Testis (tissue), 2 donors: Measurements from ENCODE around the gene OBSCN.

Source experiments
- POLR2A ChIP-seq: fragments of 450-650 bp; IDR thresholded peaks from one replicate; pipeline ENCODE4 v1.6.1; 2017; ENCODE audit warnings: antibody characterized with exemption, mild to moderate bottlenecking, moderate library complexity
- TF ChIP-seq, protein P1 (sequence below), 3 experiments: fragments of 450-650 bp in 2 of 3; fragments of 200-600 bp in 1 of 3; sonication (generic) in 1 of 3; IDR thresholded peaks; one replicate each; pipeline ENCODE4 v1.5.1; 2016 to 2019; ENCODE audit warnings: antibody characterized with exemption in 3 of 3, mild to moderate bottlenecking in 2 of 3, moderate library complexity in 1 of 3

- TF ChIP-seq POLR2A = no peak
- TF ChIP-seq, protein P1, sequence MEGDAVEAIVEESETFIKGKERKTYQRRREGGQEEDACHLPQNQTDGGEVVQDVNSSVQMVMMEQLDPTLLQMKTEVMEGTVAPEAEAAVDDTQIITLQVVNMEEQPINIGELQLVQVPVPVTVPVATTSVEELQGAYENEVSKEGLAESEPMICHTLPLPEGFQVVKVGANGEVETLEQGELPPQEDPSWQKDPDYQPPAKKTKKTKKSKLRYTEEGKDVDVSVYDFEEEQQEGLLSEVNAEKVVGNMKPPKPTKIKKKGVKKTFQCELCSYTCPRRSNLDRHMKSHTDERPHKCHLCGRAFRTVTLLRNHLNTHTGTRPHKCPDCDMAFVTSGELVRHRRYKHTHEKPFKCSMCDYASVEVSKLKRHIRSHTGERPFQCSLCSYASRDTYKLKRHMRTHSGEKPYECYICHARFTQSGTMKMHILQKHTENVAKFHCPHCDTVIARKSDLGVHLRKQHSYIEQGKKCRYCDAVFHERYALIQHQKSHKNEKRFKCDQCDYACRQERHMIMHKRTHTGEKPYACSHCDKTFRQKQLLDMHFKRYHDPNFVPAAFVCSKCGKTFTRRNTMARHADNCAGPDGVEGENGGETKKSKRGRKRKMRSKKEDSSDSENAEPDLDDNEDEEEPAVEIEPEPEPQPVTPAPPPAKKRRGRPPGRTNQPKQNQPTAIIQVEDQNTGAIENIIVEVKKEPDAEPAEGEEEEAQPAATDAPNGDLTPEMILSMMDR (IDR thresholded peaks at IDR 0.05) = no peak
These were observed 177.4 kb downstream of the OBSCN start for GRCh38 chr1:228385232-228385631.
